Bronchial epithelial cell (primary cell): ENCODE measurements around the gene THADA. TPM values are rescaled to one million over a fixed set of nuclear protein-coding genes. Genes with fewer than 3 reads are reported as not detected.

ENCODE experiments used
- DNase-seq: peaks from one replicate; pipeline ENCODE4 v3.0.0-alpha.2; 2010; ENCODE audit warnings: low read depth
- FAIRE-seq: peaks from 2 replicates; lab custom pipeline; 2011; peaks lifted over from hg19 to GRCh38; lab: Jason Lieb, UNC
- H3K27me3 ChIP-seq: 2 replicates; pipeline ENCODE4 v1.5.1; 2011; ENCODE audit warnings: low read length; ENCODE audit not compliant: control insufficient read depth, insufficient read depth
- H3K36me3 ChIP-seq: 2 replicates; pipeline ENCODE4 v1.5.1; 2011; ENCODE audit warnings: low read length; ENCODE audit not compliant: control insufficient read depth, insufficient read depth
- H3K4me3 ChIP-seq: 2 replicates; pipeline ENCODE4 v1.5.1; 2011; ENCODE audit warnings: mild to moderate bottlenecking, low read depth, low read length, control low read depth
- CTCF ChIP-seq: IDR thresholded peaks from 2 replicates; pipeline ENCODE4 v1.5.1; 2011; ENCODE audit warnings: mild to moderate bottlenecking, moderate library complexity, low read length, control low read depth, inconsistent platforms; ENCODE audit not compliant: insufficient read depth, severe bottlenecking
- total RNA-seq: library from RNA; depleted of rRNA; stranded (reverse); fragments of >200 nt; gene quantifications from 2 replicates; pipeline ENCODE4 v1.2.1, GENCODE V29; 2014

THADA gene
- total RNA-seq, 1 donor from 2014 or later, result 25.8 TPM

- FAIRE-seq (no peak), DNase-seq (peak; percentile 56)
- H3K27me3 ChIP-seq, result no peaks in the 10 kb centered on the region
- H3K4me3 ChIP-seq, result no peak overlapping the region
- no peaks in the 10 kb centered on the region for H3K36me3 ChIP-seq
- TF ChIP-seq CTCF, result no peak
These were observed 123.2 kb downstream of the THADA start for GRCh38 chr2:43472527-43473194.

- FAIRE-seq, result no peak
- H3K4me3 ChIP-seq, result no peak overlapping the region
- H3K36me3 ChIP-seq, result no peaks in the 10 kb centered on the region
- TF ChIP-seq CTCF, result no peak
- H3K27me3 ChIP-seq, result no peaks in the 10 kb centered on the region
- DNase-seq, result no peak
These were observed 126.1 kb downstream of the THADA start for GRCh38 chr2:43469713-43470112.

- TF ChIP-seq CTCF, result no peak
- no peaks in the 10 kb centered on the region for H3K27me3 ChIP-seq
- DNase-seq (no peak), FAIRE-seq (no peak)
- H3K4me3 ChIP-seq, result no peak overlapping the region
- H3K36me3 ChIP-seq, result no peaks in the 10 kb centered on the region
These were observed 126.7 kb downstream of the THADA start for GRCh38 chr2:43469094-43469493.

GRCh38 chr2:43467891-43468290 lies 127.9 kb downstream of the THADA start:
- FAIRE-seq, result no peak
- no peak for TF ChIP-seq CTCF
- no peak overlapping the region for H3K4me3 ChIP-seq
- peak; percentile 81 for DNase-seq
- no peaks in the 10 kb centered on the region for H3K27me3 ChIP-seq
- no peaks in the 10 kb centered on the region for H3K36me3 ChIP-seq

- Histone ChIP-seq H3K36me3 (no peaks in the 10 kb centered on the region), H3K27me3 (no peaks in the 10 kb centered on the region), H3K4me3 (no peak overlapping the region)
- no peak for DNase-seq
- no peak for TF ChIP-seq CTCF
- no peak for FAIRE-seq
These were observed 130.6 kb downstream of the THADA start for GRCh38 chr2:43465234-43465633.

GRCh38 chr2:43464590-43464989 lies 131.2 kb downstream of the THADA start:
- Histone ChIP-seq H3K4me3 (no peak overlapping the region), H3K36me3 (no peaks in the 10 kb centered on the region), H3K27me3 (no peaks in the 10 kb centered on the region)
- DNase-seq (no peak), FAIRE-seq (no peak)
- no peak for TF ChIP-seq CTCF
